Upper lobe of left lung (tissue), 4 donors: ENCODE data around the gene MSH6.

Experiments
- EP300 ChIP-seq, 4 donors: sonication (generic); formaldehyde crosslinking; IDR thresholded peaks; one replicate each; pipeline ENCODE4 v1.5.1; 2017; ENCODE audit warnings: antibody characterized with exemption in 4 of 4, control low read depth in 2 of 4
- POLR2A ChIP-seq, 4 donors: fragments of 450-650 bp; IDR thresholded peaks; one replicate each; pipeline ENCODE4 v1.5.1; 2016 to 2017; ENCODE audit warnings: antibody characterized with exemption in 4 of 4, mild to moderate bottlenecking in 2 of 4
- POLR2AphosphoS5 ChIP-seq, 2 donors: sonication (generic); formaldehyde crosslinking; IDR thresholded peaks; one replicate each; pipeline ENCODE4 v1.5.1; 2017; ENCODE audit warnings: antibody characterized with exemption in 2 of 2
- TF ChIP-seq, protein P1 (sequence below), 6 experiments: fragments of 450-650 bp in 4 of 6; fragments of 200-600 bp in 2 of 6; sonication (generic) in 2 of 6; IDR thresholded peaks; one replicate each; pipeline ENCODE4 v1.5.1; 2016 to 2019; ENCODE audit warnings: antibody characterized with exemption in 6 of 6

DNA sequence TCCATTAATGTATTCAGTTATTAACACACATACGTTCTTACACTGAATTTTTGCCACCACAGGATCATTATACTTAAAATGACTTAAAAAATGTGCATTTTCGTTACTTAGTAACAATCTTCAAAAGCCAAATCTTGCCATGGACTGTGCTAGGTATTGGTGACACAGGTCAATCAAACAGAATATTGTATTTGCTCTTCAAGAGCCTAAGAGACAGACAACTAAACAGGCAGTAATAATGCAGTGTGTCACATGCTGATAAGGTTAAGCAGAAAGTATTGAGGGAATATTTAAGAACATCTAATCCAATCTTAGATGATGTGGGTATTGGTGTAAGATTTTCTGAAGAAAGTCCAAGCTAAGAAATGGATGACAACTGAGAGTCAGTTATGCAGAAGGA is 66.4 kb downstream of the MSH6 start:
- TF ChIP-seq POLR2A (IDR thresholded peaks at IDR 0.05): no peak
- TF ChIP-seq, protein P1, sequence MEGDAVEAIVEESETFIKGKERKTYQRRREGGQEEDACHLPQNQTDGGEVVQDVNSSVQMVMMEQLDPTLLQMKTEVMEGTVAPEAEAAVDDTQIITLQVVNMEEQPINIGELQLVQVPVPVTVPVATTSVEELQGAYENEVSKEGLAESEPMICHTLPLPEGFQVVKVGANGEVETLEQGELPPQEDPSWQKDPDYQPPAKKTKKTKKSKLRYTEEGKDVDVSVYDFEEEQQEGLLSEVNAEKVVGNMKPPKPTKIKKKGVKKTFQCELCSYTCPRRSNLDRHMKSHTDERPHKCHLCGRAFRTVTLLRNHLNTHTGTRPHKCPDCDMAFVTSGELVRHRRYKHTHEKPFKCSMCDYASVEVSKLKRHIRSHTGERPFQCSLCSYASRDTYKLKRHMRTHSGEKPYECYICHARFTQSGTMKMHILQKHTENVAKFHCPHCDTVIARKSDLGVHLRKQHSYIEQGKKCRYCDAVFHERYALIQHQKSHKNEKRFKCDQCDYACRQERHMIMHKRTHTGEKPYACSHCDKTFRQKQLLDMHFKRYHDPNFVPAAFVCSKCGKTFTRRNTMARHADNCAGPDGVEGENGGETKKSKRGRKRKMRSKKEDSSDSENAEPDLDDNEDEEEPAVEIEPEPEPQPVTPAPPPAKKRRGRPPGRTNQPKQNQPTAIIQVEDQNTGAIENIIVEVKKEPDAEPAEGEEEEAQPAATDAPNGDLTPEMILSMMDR (IDR thresholded peaks at IDR 0.05): no peak
- no peak for TF ChIP-seq EP300 (IDR thresholded peaks at IDR 0.05)
- no peak for TF ChIP-seq POLR2AphosphoS5 (IDR thresholded peaks at IDR 0.05)
